Colon (tissue), 2 donors: ENCODE results near the gene NTM.

Source experiments
- FAIRE-seq: peaks from 2 replicates; lab custom pipeline; 2012; peaks lifted over from hg19 to GRCh38; lab: Jason Lieb, UNC
- donor health status: control.
- donor health status: control.

The NTM gene

GRCh38 chr11:132114743-132115142 is 744.3 kb downstream of the NTM start:
- FAIRE-seq = no peak

- FAIRE-seq = no peak
These were observed 745.0 kb downstream of the NTM start for GRCh38 chr11:132115454-132115853.

GRCh38 chr11:132116516-132116915 is 746.1 kb downstream of the NTM start:
- no peak for FAIRE-seq

GRCh38 chr11:132118661-132119060 is 748.2 kb downstream of the NTM start:
- no peak for FAIRE-seq

- FAIRE-seq = no peak
These were observed 749.2 kb downstream of the NTM start for GRCh38 chr11:132119573-132119972.

GRCh38 chr11:132122735-132123134 is 752.3 kb downstream of the NTM start:
- FAIRE-seq = no peak

GRCh38 chr11:132123449-132123848 is 753.0 kb downstream of the NTM start:
- FAIRE-seq = no peak

GRCh38 chr11:132123854-132124835 is 753.7 kb downstream of the NTM start:
- no peak for FAIRE-seq

- no peak for FAIRE-seq
These were observed 755.8 kb downstream of the NTM start for GRCh38 chr11:132125988-132126871.

- FAIRE-seq = no peak
These were observed 756.8 kb downstream of the NTM start for GRCh38 chr11:132126973-132127899.

- FAIRE-seq = no peak
These were observed 757.5 kb downstream of the NTM start for GRCh38 chr11:132127900-132128288.

- FAIRE-seq = no peak
These were observed 760.6 kb downstream of the NTM start for GRCh38 chr11:132131047-132131446.

GRCh38 chr11:132131961-132132360 is 761.5 kb downstream of the NTM start:
- no peak for FAIRE-seq

GRCh38 chr11:132134322-132134721 is 763.9 kb downstream of the NTM start:
- FAIRE-seq = no peak

GRCh38 chr11:132137289-132137980 is 767.0 kb downstream of the NTM start:
- FAIRE-seq = no peak

- FAIRE-seq = no peak
These were observed 767.5 kb downstream of the NTM start for GRCh38 chr11:132137981-132138313.

- no peak for FAIRE-seq
These were observed 768.8 kb downstream of the NTM start for GRCh38 chr11:132139181-132139580.

- no peak for FAIRE-seq
These were observed 769.6 kb downstream of the NTM start for GRCh38 chr11:132140056-132140455.

- FAIRE-seq = no peak
These were observed 771.7 kb downstream of the NTM start for GRCh38 chr11:132142121-132142520.

GRCh38 chr11:132142554-132142953 is 772.1 kb downstream of the NTM start:
- FAIRE-seq = no peak

GRCh38 chr11:132147464-132147863 is 777.0 kb downstream of the NTM start:
- no peak for FAIRE-seq
